KMS-11 (cell line): ENCODE data around the gene SEMA5A.

ENCODE experiments used
- H2AFZ ChIP-seq: fragments of 200-600 bp; sonication (generic); 2 replicates; pipeline ENCODE4 v1.6.1; 2016; ENCODE audit warnings: antibody characterized with exemption, mixed run types, low read depth
- H3K27ac ChIP-seq: fragments of 200-600 bp; sonication (generic); 2 replicates; pipeline ENCODE4 v1.6.1; 2016; ENCODE audit warnings: mild to moderate bottlenecking, mixed run types
- H3K27me3 ChIP-seq: fragments of 200-600 bp; sonication (generic); 2 replicates; pipeline ENCODE4 v1.6.1; 2017; ENCODE audit warnings: mild to moderate bottlenecking, low read depth, mixed run types, moderate library complexity; ENCODE audit not compliant: insufficient read depth
- H3K36me3 ChIP-seq: fragments of 200-600 bp; sonication (generic); 2 replicates; pipeline ENCODE4 v1.6.1; 2017; ENCODE audit warnings: mild to moderate bottlenecking, mixed run types; ENCODE audit not compliant: insufficient read depth
- H3K4me1 ChIP-seq: fragments of 200-600 bp; sonication (generic); 2 replicates; pipeline ENCODE4 v1.6.1; 2016; ENCODE audit warnings: mild to moderate bottlenecking, low read depth, mixed run types; ENCODE audit not compliant: poor library complexity, severe bottlenecking
- H3K4me2 ChIP-seq: fragments of 200-600 bp; sonication (generic); 2 replicates; pipeline ENCODE4 v1.7.0; 2016; ENCODE audit warnings: mild to moderate bottlenecking, mixed run types
- H3K4me3 ChIP-seq: fragments of 200-600 bp; sonication (generic); IDR thresholded peaks from 2 replicates; pipeline ENCODE4 v1.6.1; 2017; ENCODE audit warnings: low read depth, low read length, mixed read lengths; ENCODE audit not compliant: insufficient read depth
- H3K79me2 ChIP-seq: fragments of 200-600 bp; sonication (generic); 2 replicates; pipeline ENCODE4 v1.6.1; 2016; ENCODE audit warnings: low read depth, mixed run types; ENCODE audit not compliant: insufficient read depth
- H3K9ac ChIP-seq: fragments of 200-600 bp; sonication (generic); 2 replicates; pipeline ENCODE4 v1.6.1; 2016; ENCODE audit warnings: mild to moderate bottlenecking, mixed run types
- H4K20me1 ChIP-seq: fragments of 200-600 bp; sonication (generic); 2 replicates; pipeline ENCODE4 v1.6.1; 2016; ENCODE audit warnings: mild to moderate bottlenecking, mixed run types; ENCODE audit not compliant: insufficient read depth
- CTCF ChIP-seq: fragments of 200-600 bp; sonication (generic); conservative IDR thresholded peaks from 2 replicates; pipeline ENCODE4 v1.6.1; 2017; ENCODE audit warnings: low read depth, mild to moderate bottlenecking, antibody characterized with exemption, low read length, moderate library complexity, mixed read lengths

SEMA5A gene

GRCh38 chr5:9201761-9202160, 344.1 kb downstream of the SEMA5A start:
- Histone ChIP-seq H3K36me3 (no peaks in the 10 kb centered on the region), H3K4me1 (no peaks in the 10 kb centered on the region), H3K27me3 (no peaks in the 10 kb centered on the region), H3K27ac (no peak overlapping the region), H3K9ac (no peak overlapping the region), H3K4me3 (no peak overlapping the region), H3K79me2 (no peaks in the 10 kb centered on the region), H2AFZ (no peak overlapping the region), H4K20me1 (no peaks in the 10 kb centered on the region), H3K4me2 (no peak overlapping the region)
- TF ChIP-seq CTCF: no peak

- no peak overlapping the region for H2AFZ ChIP-seq
- no peak overlapping the region for H3K27ac ChIP-seq
- no peak for TF ChIP-seq CTCF
- H3K27me3 ChIP-seq: no peaks in the 10 kb centered on the region
- no peaks in the 10 kb centered on the region for H3K4me1 ChIP-seq
- H3K9ac ChIP-seq: no peak overlapping the region
- no peak overlapping the region for H3K4me3 ChIP-seq
- no peak overlapping the region for H3K4me2 ChIP-seq
- H4K20me1 ChIP-seq: no peaks in the 10 kb centered on the region
- H3K79me2 ChIP-seq: no peaks in the 10 kb centered on the region
- no peaks in the 10 kb centered on the region for H3K36me3 ChIP-seq
Measured at GRCh38 chr5:9201011-9201410, 344.9 kb downstream of the SEMA5A start.

GRCh38 chr5:9198394-9198793, 347.5 kb downstream of the SEMA5A start:
- no peak overlapping the region for H3K9ac ChIP-seq
- no peaks in the 10 kb centered on the region for H3K79me2 ChIP-seq
- no peak overlapping the region for H3K27ac ChIP-seq
- no peak overlapping the region for H3K4me2 ChIP-seq
- TF ChIP-seq CTCF: no peak
- no peaks in the 10 kb centered on the region for H3K4me1 ChIP-seq
- H3K4me3 ChIP-seq: no peak overlapping the region
- no peaks in the 10 kb centered on the region for H4K20me1 ChIP-seq
- no peak overlapping the region for H2AFZ ChIP-seq
- no peaks in the 10 kb centered on the region for H3K36me3 ChIP-seq
- H3K27me3 ChIP-seq: no peaks in the 10 kb centered on the region

GRCh38 chr5:9197881-9198260, 348.0 kb downstream of the SEMA5A start:
- Histone ChIP-seq H3K79me2 (no peaks in the 10 kb centered on the region), H3K4me3 (no peak overlapping the region), H3K27ac (no peak overlapping the region), H3K9ac (no peak overlapping the region), H3K27me3 (no peaks in the 10 kb centered on the region), H3K4me2 (no peak overlapping the region), H4K20me1 (no peaks in the 10 kb centered on the region), H2AFZ (no peak overlapping the region), H3K4me1 (no peaks in the 10 kb centered on the region), H3K36me3 (no peaks in the 10 kb centered on the region)
- no peak for TF ChIP-seq CTCF
